MCF 10A (cell line): Measurements from ENCODE around the gene PLCZ1. TPM values are rescaled to one million over a fixed set of nuclear protein-coding genes. Genes with fewer than 3 reads are reported as not detected.

ENCODE experiments used
- BruUV-seq: library from RNA; stranded (reverse); fragments of 400-500 nt; replicated peaks from 2 replicates; lab custom pipeline; 2021; lab: Mats Ljungman, UMichigan
- CTCF ChIA-PET: fragments of 300-600 bp; sonication (Branson Sonifier 250); formaldehyde crosslinking; extraction: SDS; loops from one replicate; lab custom pipeline; 2021; ENCODE audit warnings: antibody characterized with exemption, inconsistent platforms; lab: Yijun Ruan, JAX
- POLR2A ChIA-PET: fragments of 300-600, 350-650 bp; sonication (Branson Sonifier 250); formaldehyde crosslinking; extraction: SDS; loops from one replicate; lab custom pipeline; 2020; ENCODE audit warnings: antibody characterized with exemption, inconsistent platforms; lab: Yijun Ruan, JAX
- DNase-seq: peaks from one replicate; pipeline ENCODE4 v3.0.0-alpha.2; 2018; ENCODE audit not compliant: unreplicated experiment
- H3K27ac Mint-ChIP-seq: one replicate; pipeline ENCODE4 v1.8.0; 2022; ENCODE audit warnings: mild to moderate bottlenecking, low read depth, mixed read lengths; ENCODE audit not compliant: unreplicated experiment
- H3K27me3 Mint-ChIP-seq: one replicate; pipeline ENCODE4 v1.8.0; 2022; ENCODE audit warnings: mixed read lengths; ENCODE audit not compliant: insufficient read depth, unreplicated experiment
- H3K36me3 Mint-ChIP-seq: one replicate; pipeline ENCODE4 v1.8.0; 2022; ENCODE audit warnings: mild to moderate bottlenecking, moderate library complexity, mixed read lengths; ENCODE audit not compliant: insufficient read depth, unreplicated experiment
- H3K4me1 Mint-ChIP-seq: one replicate; pipeline ENCODE4 v1.8.0; 2022; ENCODE audit warnings: mixed read lengths; ENCODE audit not compliant: insufficient read depth, unreplicated experiment
- H3K4me3 Mint-ChIP-seq: one replicate; pipeline ENCODE4 v1.8.0; 2022; ENCODE audit warnings: mild to moderate bottlenecking, moderate library complexity, mixed read lengths; ENCODE audit not compliant: unreplicated experiment
- H3K9me3 Mint-ChIP-seq: one replicate; pipeline ENCODE4 v1.8.0; 2022; ENCODE audit warnings: mixed read lengths; ENCODE audit not compliant: unreplicated experiment
- intact Hi-C: fragments of 100-400 bp; cut with micrococcal nuclease; formaldehyde crosslinking; loops from 2 replicates; pipeline ENCODE4 v1.14.1; 2022
- total RNA-seq: library from RNA; stranded (reverse); gene quantifications from 2 replicates; pipeline ENCODE4 v1.2.3, GENCODE V29; 2022
- TF ChIP-seq, protein P1 (sequence below): fragments of 200-600 bp; IDR thresholded peaks from one replicate; pipeline ENCODE4 v1.8.0; 2022; ENCODE audit warnings: antibody characterized with exemption, mild to moderate bottlenecking; ENCODE audit not compliant: unreplicated experiment

The PLCZ1 gene
- total RNA-seq, 1 experiment from 2014 or later: not detected

DNA sequence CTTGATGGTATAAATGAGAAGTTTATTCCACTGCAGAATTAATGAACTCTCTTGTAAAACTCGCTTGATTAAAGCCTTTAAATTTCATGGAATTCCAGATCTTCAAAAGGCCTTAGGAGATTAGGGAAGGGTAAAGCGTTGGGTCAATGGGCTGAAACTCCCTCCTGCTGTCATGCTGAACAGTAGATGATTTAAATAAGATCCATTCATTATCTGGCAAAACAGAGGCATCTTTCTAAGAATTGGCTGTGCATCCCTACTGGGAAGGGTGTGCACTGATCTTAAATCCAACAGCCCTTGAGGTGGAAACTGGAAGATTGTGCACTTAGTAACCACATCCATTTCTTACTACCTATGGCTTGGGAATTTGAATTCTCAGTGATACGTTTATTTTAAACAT, 56.0 kb downstream of the PLCZ1 start:
- no peaks in the 10 kb centered on the region for H3K27me3 Mint-ChIP-seq
- peaks cover 5% of the 10 kb centered on the region for H3K36me3 Mint-ChIP-seq
- TF ChIP-seq, protein P1, sequence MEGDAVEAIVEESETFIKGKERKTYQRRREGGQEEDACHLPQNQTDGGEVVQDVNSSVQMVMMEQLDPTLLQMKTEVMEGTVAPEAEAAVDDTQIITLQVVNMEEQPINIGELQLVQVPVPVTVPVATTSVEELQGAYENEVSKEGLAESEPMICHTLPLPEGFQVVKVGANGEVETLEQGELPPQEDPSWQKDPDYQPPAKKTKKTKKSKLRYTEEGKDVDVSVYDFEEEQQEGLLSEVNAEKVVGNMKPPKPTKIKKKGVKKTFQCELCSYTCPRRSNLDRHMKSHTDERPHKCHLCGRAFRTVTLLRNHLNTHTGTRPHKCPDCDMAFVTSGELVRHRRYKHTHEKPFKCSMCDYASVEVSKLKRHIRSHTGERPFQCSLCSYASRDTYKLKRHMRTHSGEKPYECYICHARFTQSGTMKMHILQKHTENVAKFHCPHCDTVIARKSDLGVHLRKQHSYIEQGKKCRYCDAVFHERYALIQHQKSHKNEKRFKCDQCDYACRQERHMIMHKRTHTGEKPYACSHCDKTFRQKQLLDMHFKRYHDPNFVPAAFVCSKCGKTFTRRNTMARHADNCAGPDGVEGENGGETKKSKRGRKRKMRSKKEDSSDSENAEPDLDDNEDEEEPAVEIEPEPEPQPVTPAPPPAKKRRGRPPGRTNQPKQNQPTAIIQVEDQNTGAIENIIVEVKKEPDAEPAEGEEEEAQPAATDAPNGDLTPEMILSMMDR: no peak
- CTCF ChIA-PET: interaction anchor here (0.5 kb wide), 1 partner anchor 367 kb away, joined by 3 read pairs; no protein-coding TSS in a partner anchor
- intact Hi-C loops: no loop called here
- POLR2A ChIA-PET: no interaction called here
- H3K27ac Mint-ChIP-seq: no peak overlapping the region
- no TSS peak for BruUV-seq
- no peak for DNase-seq
- peaks cover 8% of the 10 kb centered on the region for H3K4me1 Mint-ChIP-seq
- no peaks in the 10 kb centered on the region for H3K9me3 Mint-ChIP-seq
- H3K4me3 Mint-ChIP-seq: no peak overlapping the region

DNA sequence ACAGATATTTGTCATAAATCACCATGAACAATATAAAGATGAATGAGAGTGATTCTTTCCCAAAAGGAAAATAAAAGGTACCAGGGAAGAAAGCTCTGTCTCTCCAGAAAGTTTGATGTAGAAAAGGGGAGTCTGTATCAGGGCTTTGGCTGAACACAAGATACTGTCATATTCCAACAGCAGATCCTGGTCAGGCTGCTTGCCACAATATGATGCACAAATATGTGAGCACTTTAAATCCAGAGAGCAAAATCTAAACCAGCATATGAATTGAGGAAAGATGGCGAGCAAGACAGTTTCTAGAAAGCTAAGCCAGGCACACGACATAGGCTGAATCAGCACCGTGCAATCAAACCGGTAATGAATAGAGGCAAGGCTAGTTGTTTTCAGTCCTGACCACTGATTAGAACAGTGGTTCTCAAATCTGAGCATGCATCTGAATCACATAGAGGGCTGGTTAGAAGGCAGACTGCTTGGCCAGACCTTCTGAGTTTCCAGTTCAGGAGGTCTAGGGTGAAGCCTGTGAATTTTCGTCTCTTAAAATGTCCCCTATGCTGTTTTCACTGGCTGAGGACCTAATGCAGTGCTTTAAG, 60.7 kb downstream of the PLCZ1 start:
- TF ChIP-seq, protein P1: no peak
- H3K4me1 Mint-ChIP-seq: no peaks in the 10 kb centered on the region
- H3K36me3 Mint-ChIP-seq: no peaks in the 10 kb centered on the region
- BruUV-seq: no TSS peak
- no peak for DNase-seq
- H3K27me3 Mint-ChIP-seq: no peaks in the 10 kb centered on the region
- POLR2A ChIA-PET: no interaction called here
- intact Hi-C loops: no loop called here
- CTCF ChIA-PET: interaction anchor here (0.6 kb wide), 1 partner anchor 397 kb away, joined by 4 read pairs; no protein-coding TSS in a partner anchor
- H3K27ac Mint-ChIP-seq: no peak overlapping the region
- H3K4me3 Mint-ChIP-seq: no peak overlapping the region
- no peaks in the 10 kb centered on the region for H3K9me3 Mint-ChIP-seq

- no TSS peak for BruUV-seq
- intact Hi-C loops: no loop called here
- POLR2A ChIA-PET: no interaction called here
Observed at GRCh38 chr12:18676141-18676540, 61.7 kb downstream of the PLCZ1 start.

GRCh38 chr12:18658829-18659228, 79.0 kb downstream of the PLCZ1 start:
- POLR2A ChIA-PET: no interaction called here
- intact Hi-C loops: no loop called here
- BruUV-seq: no TSS peak
- peaks cover 27% of the 10 kb centered on the region for H3K9me3 Mint-ChIP-seq
- DNase-seq: no peak
- no peaks in the 10 kb centered on the region for H3K36me3 Mint-ChIP-seq
- H3K27ac Mint-ChIP-seq: no peak overlapping the region
- H3K27me3 Mint-ChIP-seq: no peaks in the 10 kb centered on the region
- no peaks in the 10 kb centered on the region for H3K4me1 Mint-ChIP-seq
- TF ChIP-seq, protein P1: no peak
- no peak overlapping the region for H3K4me3 Mint-ChIP-seq
- CTCF ChIA-PET: interaction anchor here (0.6 to 0.7 kb wide), 2 partner anchors 223 to 1402 kb away, joined by 3 read pairs; no protein-coding TSS in a partner anchor

More at GRCh38 chr12:18676141-18676540, 61.7 kb downstream of the PLCZ1 start:
- TF ChIP-seq, protein P1: no peak
- H3K27ac Mint-ChIP-seq: no peak overlapping the region
- no peak for DNase-seq
- H3K27me3 Mint-ChIP-seq: no peaks in the 10 kb centered on the region
- H3K4me3 Mint-ChIP-seq: no peak overlapping the region
- CTCF ChIA-PET: interaction anchor here (0.6 kb wide), 1 partner anchor 13 kb away, joined by 3 read pairs; no protein-coding TSS in a partner anchor
- H3K36me3 Mint-ChIP-seq: peaks cover 3% of the 10 kb centered on the region
- no peaks in the 10 kb centered on the region for H3K4me1 Mint-ChIP-seq
- no peaks in the 10 kb centered on the region for H3K9me3 Mint-ChIP-seq
